Measurements from ENCODE around the gene HEG1. TPM values are rescaled to one million over a fixed set of nuclear protein-coding genes. Genes with fewer than 3 reads are reported as not detected.

HEG1 gene
- polyA plus RNA-seq, 2 donors, result 3.1 to 6.0 TPM

DNA sequence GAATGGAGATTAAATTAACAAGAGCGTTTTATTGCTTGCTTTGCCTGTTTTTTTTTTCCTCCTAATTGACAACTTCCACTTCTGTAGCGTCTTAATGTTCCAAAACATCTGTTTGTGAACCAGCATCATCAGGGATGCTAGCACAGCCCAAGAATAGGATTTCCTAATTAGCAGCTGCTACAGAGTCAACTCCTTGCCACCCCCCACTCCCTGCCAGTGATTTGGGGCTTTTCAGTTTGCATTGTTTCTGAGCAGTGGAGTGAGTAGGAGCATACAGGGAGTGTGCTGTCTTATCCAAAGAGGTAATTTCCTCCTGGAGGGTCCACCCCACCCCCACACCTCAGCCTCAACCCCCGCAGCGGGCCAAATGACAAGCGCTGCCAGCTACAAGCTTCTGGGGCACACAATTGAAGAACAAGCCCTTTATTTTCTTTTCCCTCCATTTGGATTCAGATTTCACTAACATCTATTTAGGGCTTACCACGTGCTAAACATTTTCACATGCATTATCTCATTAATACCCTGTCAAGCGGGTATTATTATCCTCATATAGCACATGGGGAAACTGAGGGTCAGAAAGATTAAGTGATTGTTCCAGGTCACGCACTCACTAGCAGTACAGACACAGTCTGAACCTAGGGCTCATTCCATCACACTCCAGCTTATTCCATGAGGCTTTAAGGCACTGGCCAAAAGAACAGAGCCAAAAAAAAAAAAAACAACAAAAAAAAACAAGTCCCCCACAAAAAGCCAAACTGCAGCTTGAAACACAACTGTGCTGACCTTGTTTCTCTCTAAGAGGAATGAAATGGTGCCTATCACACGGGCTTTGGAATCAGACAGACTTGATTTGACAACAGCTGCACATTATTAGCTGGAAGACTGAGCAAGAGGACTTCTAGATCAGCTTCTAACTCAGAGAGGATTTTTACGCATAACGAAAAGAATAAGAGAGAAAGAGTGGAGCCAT lies 16.4 kb downstream of the HEG1 start:
- no peaks in the 10 kb centered on the region for H3K36me3 ChIP-seq (ENCODE audit: control insufficient read depth in 2 of 2, insufficient read depth in 2 of 2, low read length in 1 of 2)
- H3K27me3 ChIP-seq (ENCODE audit: control insufficient read depth in 1 of 2, insufficient read depth in 2 of 2, low read length in 2 of 2), result no peaks in the 10 kb centered on the region
- H3K4me1 ChIP-seq (ENCODE audit: control insufficient read depth in 2 of 2, insufficient read depth in 2 of 2, low read length in 1 of 2), result peaks cover 0 to 13% of the 10 kb centered on the region in 2 donors
- no peaks in the 10 kb centered on the region for H3K9me3 ChIP-seq (ENCODE audit: control insufficient read depth in 2 of 2, insufficient read depth in 1 of 2, low read depth in 1 of 2, low read length in 1 of 2)
- WGBS, 2 donors, result 65 to 67% methylated on average over 11 of the region's 11 CpGs
- peak overlapping the region; percentile 28 to 63 for H3K27ac ChIP-seq (ENCODE audit: low read depth in 2 of 2, low read length in 1 of 2)
- H3K4me3 ChIP-seq (ENCODE audit: low read depth in 1 of 2, low read length in 2 of 2), result no peak overlapping the region

- H3K27me3 ChIP-seq (ENCODE audit: control insufficient read depth in 1 of 2, insufficient read depth in 2 of 2, low read length in 2 of 2), result no peaks in the 10 kb centered on the region
- peak overlapping the region; percentile 29 to 43 for H3K27ac ChIP-seq (ENCODE audit: low read depth in 2 of 2, low read length in 1 of 2)
- H3K4me3 ChIP-seq (ENCODE audit: low read depth in 1 of 2, low read length in 2 of 2), result no peak overlapping the region
- 64% methylated on average over 2 of the region's 2 CpGs for WGBS, 2 donors
- peaks cover 2 to 15% of the 10 kb centered on the region in 2 donors for H3K4me1 ChIP-seq (ENCODE audit: control insufficient read depth in 2 of 2, insufficient read depth in 2 of 2, low read length in 1 of 2)
- H3K36me3 ChIP-seq (ENCODE audit: control insufficient read depth in 2 of 2, insufficient read depth in 2 of 2, low read length in 1 of 2), result no peaks in the 10 kb centered on the region
- H3K9me3 ChIP-seq (ENCODE audit: control insufficient read depth in 2 of 2, insufficient read depth in 1 of 2, low read depth in 1 of 2, low read length in 1 of 2), result no peaks in the 10 kb centered on the region
Observed at GRCh38 chr3:125037498-125038150, 18.2 kb downstream of the HEG1 start.

- Histone ChIP-seq H3K36me3 (ENCODE audit: control insufficient read depth in 2 of 2, insufficient read depth in 2 of 2, low read length in 1 of 2) (no peaks in the 10 kb centered on the region), H3K27me3 (ENCODE audit: control insufficient read depth in 1 of 2, insufficient read depth in 2 of 2, low read length in 2 of 2) (no peaks in the 10 kb centered on the region), H3K4me3 (ENCODE audit: low read depth in 1 of 2, low read length in 2 of 2) (no peak overlapping the region), H3K27ac (ENCODE audit: low read depth in 2 of 2, low read length in 1 of 2) (no peak overlapping the region), H3K9me3 (ENCODE audit: control insufficient read depth in 2 of 2, insufficient read depth in 1 of 2, low read depth in 1 of 2, low read length in 1 of 2) (no peaks in the 10 kb centered on the region), H3K4me1 (ENCODE audit: control insufficient read depth in 2 of 2, insufficient read depth in 2 of 2, low read length in 1 of 2) (peaks cover 3 to 20% of the 10 kb centered on the region in 2 donors)
- 88 to 91% methylated on average over 5 of the region's 5 CpGs for WGBS, 2 donors
Observed at GRCh38 chr3:125035217-125035616, 20.6 kb downstream of the HEG1 start.

GRCh38 chr3:125033616-125034015 lies 22.2 kb downstream of the HEG1 start:
- Histone ChIP-seq H3K4me1 (ENCODE audit: control insufficient read depth in 2 of 2, insufficient read depth in 2 of 2, low read length in 1 of 2) (peaks cover 3 to 16% of the 10 kb centered on the region in 2 donors), H3K9me3 (ENCODE audit: control insufficient read depth in 2 of 2, insufficient read depth in 1 of 2, low read depth in 1 of 2, low read length in 1 of 2) (no peaks in the 10 kb centered on the region), H3K27me3 (ENCODE audit: control insufficient read depth in 1 of 2, insufficient read depth in 2 of 2, low read length in 2 of 2) (no peaks in the 10 kb centered on the region), H3K36me3 (ENCODE audit: control insufficient read depth in 2 of 2, insufficient read depth in 2 of 2, low read length in 1 of 2) (peaks cover 0 to 5% of the 10 kb centered on the region in 2 donors), H3K4me3 (ENCODE audit: low read depth in 1 of 2, low read length in 2 of 2) (no peak overlapping the region), H3K27ac (ENCODE audit: low read depth in 2 of 2, low read length in 1 of 2) (no peak overlapping the region)
- WGBS, 2 donors, result 93 to 95% methylated on average over 14 of the region's 14 CpGs

GRCh38 chr3:125033135-125033534 lies 22.7 kb downstream of the HEG1 start:
- WGBS, 2 donors, result 56 to 57% methylated on average over 5 of the region's 5 CpGs
- Histone ChIP-seq H3K27me3 (ENCODE audit: control insufficient read depth in 1 of 2, insufficient read depth in 2 of 2, low read length in 2 of 2) (no peaks in the 10 kb centered on the region), H3K4me1 (ENCODE audit: control insufficient read depth in 2 of 2, insufficient read depth in 2 of 2, low read length in 1 of 2) (peaks cover 3 to 13% of the 10 kb centered on the region in 2 donors), H3K36me3 (ENCODE audit: control insufficient read depth in 2 of 2, insufficient read depth in 2 of 2, low read length in 1 of 2) (peaks cover 0 to 7% of the 10 kb centered on the region in 2 donors), H3K4me3 (ENCODE audit: low read depth in 1 of 2, low read length in 2 of 2) (no peak overlapping the region), H3K9me3 (ENCODE audit: control insufficient read depth in 2 of 2, insufficient read depth in 1 of 2, low read depth in 1 of 2, low read length in 1 of 2) (no peaks in the 10 kb centered on the region), H3K27ac (ENCODE audit: low read depth in 2 of 2, low read length in 1 of 2) (no peak overlapping the region)

DNA sequence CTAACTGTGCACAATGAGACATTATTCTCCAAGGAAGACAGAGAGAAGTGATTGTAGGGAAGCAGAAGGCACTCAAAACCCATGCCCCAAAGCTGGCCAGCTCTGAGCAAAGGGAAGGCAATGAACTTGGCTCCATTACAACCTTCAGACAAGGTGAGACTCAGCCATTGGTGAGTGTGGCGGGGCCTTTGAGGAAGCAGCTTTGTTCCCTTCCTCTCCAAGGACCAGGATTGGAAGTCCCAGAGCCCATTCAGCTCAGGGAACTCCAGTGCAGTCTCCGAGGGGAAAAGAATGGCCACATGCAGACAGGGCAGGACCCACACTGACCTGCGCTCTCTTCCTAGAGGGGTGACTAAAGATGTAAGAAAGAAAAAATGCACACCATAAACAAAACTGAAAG lies 23.1 kb downstream of the HEG1 start:
- no peak overlapping the region for H3K4me3 ChIP-seq (ENCODE audit: low read depth in 1 of 2, low read length in 2 of 2)
- H3K4me1 ChIP-seq (ENCODE audit: control insufficient read depth in 2 of 2, insufficient read depth in 2 of 2, low read length in 1 of 2), result peaks cover 3 to 10% of the 10 kb centered on the region in 2 donors
- no peaks in the 10 kb centered on the region for H3K9me3 ChIP-seq (ENCODE audit: control insufficient read depth in 2 of 2, insufficient read depth in 1 of 2, low read depth in 1 of 2, low read length in 1 of 2)
- no peak overlapping the region for H3K27ac ChIP-seq (ENCODE audit: low read depth in 2 of 2, low read length in 1 of 2)
- peaks cover 1 to 7% of the 10 kb centered on the region in 2 donors for H3K36me3 ChIP-seq (ENCODE audit: control insufficient read depth in 2 of 2, insufficient read depth in 2 of 2, low read length in 1 of 2)
- WGBS, 2 donors, result 82 to 89% methylated on average over 3 of the region's 3 CpGs
- no peaks in the 10 kb centered on the region for H3K27me3 ChIP-seq (ENCODE audit: control insufficient read depth in 1 of 2, insufficient read depth in 2 of 2, low read length in 2 of 2)

- H3K27me3 ChIP-seq (ENCODE audit: control insufficient read depth in 1 of 2, insufficient read depth in 2 of 2, low read length in 2 of 2), result no peaks in the 10 kb centered on the region
- WGBS, 2 donors, result 68 to 82% methylated on average over 5 of the region's 5 CpGs
- H3K9me3 ChIP-seq (ENCODE audit: control insufficient read depth in 2 of 2, insufficient read depth in 1 of 2, low read depth in 1 of 2, low read length in 1 of 2), result no peaks in the 10 kb centered on the region
- peak overlapping the region in 1 of 2 donors; percentile 0 for H3K27ac ChIP-seq (ENCODE audit: low read depth in 2 of 2, low read length in 1 of 2)
- H3K36me3 ChIP-seq (ENCODE audit: control insufficient read depth in 2 of 2, insufficient read depth in 2 of 2, low read length in 1 of 2), result peaks cover 3 to 9% of the 10 kb centered on the region in 2 donors
- H3K4me1 ChIP-seq (ENCODE audit: control insufficient read depth in 2 of 2, insufficient read depth in 2 of 2, low read length in 1 of 2), result peaks cover 3 to 7% of the 10 kb centered on the region in 2 donors
- no peak overlapping the region for H3K4me3 ChIP-seq (ENCODE audit: low read depth in 1 of 2, low read length in 2 of 2)
Observed at GRCh38 chr3:125032100-125032643, 23.6 kb downstream of the HEG1 start.

DNA sequence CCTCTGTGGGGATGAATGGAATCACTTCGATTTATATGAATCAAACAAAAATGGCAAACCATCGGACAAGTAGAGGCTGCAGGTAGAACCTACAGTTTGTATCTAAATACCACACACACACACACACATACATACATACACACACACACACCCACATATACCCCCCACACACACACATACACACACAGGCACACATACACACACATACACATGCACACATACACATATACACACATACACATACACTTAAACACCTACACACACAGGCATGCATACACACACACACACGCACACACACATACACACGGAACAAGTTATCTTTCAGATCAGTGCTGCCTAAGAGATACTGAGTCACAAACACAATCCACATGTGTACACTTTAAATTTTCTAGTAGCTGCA lies 24.3 kb downstream of the HEG1 start:
- peaks cover 3 to 6% of the 10 kb centered on the region in 2 donors for H3K4me1 ChIP-seq (ENCODE audit: control insufficient read depth in 2 of 2, insufficient read depth in 2 of 2, low read length in 1 of 2)
- H3K36me3 ChIP-seq (ENCODE audit: control insufficient read depth in 2 of 2, insufficient read depth in 2 of 2, low read length in 1 of 2), result peaks cover 3 to 13% of the 10 kb centered on the region in 2 donors
- H3K27ac ChIP-seq (ENCODE audit: low read depth in 2 of 2, low read length in 1 of 2), result no peak overlapping the region
- no peak overlapping the region for H3K4me3 ChIP-seq (ENCODE audit: low read depth in 1 of 2, low read length in 2 of 2)
- no peaks in the 10 kb centered on the region for H3K27me3 ChIP-seq (ENCODE audit: control insufficient read depth in 1 of 2, insufficient read depth in 2 of 2, low read length in 2 of 2)
- H3K9me3 ChIP-seq (ENCODE audit: control insufficient read depth in 2 of 2, insufficient read depth in 1 of 2, low read depth in 1 of 2, low read length in 1 of 2), result no peaks in the 10 kb centered on the region
- WGBS, 2 donors, result 81 to 95% methylated on average over 4 of the region's 4 CpGs

DNA sequence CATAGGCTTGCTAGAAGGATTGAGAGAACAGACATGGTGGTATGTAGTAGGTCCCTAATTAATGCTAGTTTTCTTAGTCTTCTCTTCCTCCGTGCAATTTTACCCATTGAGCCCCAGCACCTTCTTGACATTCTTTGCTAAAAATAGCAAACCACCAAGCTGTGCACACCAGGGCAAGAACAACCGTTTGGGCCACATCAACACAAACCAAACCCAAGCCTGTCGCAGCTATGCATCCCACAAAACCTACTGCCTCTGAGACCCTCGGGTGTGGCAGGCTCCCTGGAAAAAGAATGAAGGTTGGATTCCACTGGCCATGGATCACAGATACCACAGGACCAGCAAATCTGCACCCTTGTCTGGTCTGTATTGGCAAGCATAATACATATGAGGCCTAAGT lies 27.1 kb downstream of the HEG1 start:
- Histone ChIP-seq H3K36me3 (ENCODE audit: control insufficient read depth in 2 of 2, insufficient read depth in 2 of 2, low read length in 1 of 2) (peaks cover 3 to 19% of the 10 kb centered on the region in 2 donors), H3K9me3 (ENCODE audit: control insufficient read depth in 2 of 2, insufficient read depth in 1 of 2, low read depth in 1 of 2, low read length in 1 of 2) (no peaks in the 10 kb centered on the region), H3K27me3 (ENCODE audit: control insufficient read depth in 1 of 2, insufficient read depth in 2 of 2, low read length in 2 of 2) (no peaks in the 10 kb centered on the region), H3K27ac (ENCODE audit: low read depth in 2 of 2, low read length in 1 of 2) (peak overlapping the region in 1 of 2 donors; percentile 3), H3K4me3 (ENCODE audit: low read depth in 1 of 2, low read length in 2 of 2) (no peak overlapping the region), H3K4me1 (ENCODE audit: control insufficient read depth in 2 of 2, insufficient read depth in 2 of 2, low read length in 1 of 2) (peaks cover 7 to 8% of the 10 kb centered on the region in 2 donors)
- 80 to 91% methylated on average over 4 of the region's 4 CpGs for WGBS, 2 donors
